Fibroblast of villous mesenchyme (primary cell): ENCODE results near the gene ACYP1. TPM values are rescaled to one million over a fixed set of nuclear protein-coding genes. Genes with fewer than 3 reads are reported as not detected.

Experiments used
- DNase-seq: peaks from one replicate; pipeline ENCODE4 v3.0.0-alpha.2; 2010; ENCODE audit warnings: low read depth
- H3K4me3 ChIP-seq: 2 replicates; pipeline ENCODE4 v1.5.1; 2011; ENCODE audit warnings: low read depth, mild to moderate bottlenecking, low read length
- total RNA-seq: library from RNA; depleted of rRNA; stranded (reverse); fragments of >200 nt; gene quantifications from 2 replicates; pipeline ENCODE4 v1.2.3, GENCODE V29; 2012
- TF ChIP-seq, protein P1 (sequence below): IDR thresholded peaks from 2 replicates; pipeline ENCODE4 v1.5.1; 2012; ENCODE audit warnings: low read depth, mild to moderate bottlenecking, low read length; ENCODE audit not compliant: insufficient read depth

ACYP1 gene
- total RNA-seq, 1 donor: 11.2 TPM

DNA sequence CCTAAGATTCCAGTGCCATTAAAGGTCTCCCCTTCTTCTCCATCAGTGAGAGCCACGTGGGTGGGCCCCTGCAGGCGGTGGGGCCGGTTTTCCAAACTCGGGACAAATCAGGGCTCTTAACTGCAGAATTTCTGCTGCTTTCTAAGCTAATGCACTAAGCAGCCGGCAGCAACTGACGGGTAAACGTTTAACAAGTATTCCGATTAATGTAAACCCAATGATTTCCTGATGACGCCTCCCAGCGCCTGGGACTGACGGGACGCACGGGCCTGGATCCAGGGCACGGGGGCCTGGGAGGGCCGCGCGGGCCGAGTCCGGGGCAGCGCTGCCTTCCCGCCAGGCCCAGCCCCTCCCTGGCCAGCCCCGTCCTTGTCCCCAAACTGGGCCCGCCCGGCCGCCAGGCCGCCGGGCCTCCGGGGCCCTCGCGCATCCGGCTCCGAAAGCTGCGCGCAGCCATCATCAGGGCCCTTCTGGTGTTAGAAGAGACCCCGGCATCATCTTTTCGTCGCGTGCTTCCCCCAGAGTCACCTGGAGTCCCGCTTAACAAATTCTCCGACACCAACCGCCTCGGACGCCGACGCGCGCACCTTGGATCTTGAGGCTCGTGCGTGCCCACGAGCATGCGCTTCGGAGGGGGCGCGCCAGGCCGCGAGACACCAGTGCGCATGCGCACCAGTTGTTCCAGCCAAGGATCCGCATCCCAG lies 12.8 kb downstream of the ACYP1 start, which contains the start of gene MLH3:
Gene MLH3, minus strand, starts transcription at position 616 of the 704 bp plus-strand sequence. CDS start 1,812 bp downstream, outside the sequence.
- TF ChIP-seq, protein P1, sequence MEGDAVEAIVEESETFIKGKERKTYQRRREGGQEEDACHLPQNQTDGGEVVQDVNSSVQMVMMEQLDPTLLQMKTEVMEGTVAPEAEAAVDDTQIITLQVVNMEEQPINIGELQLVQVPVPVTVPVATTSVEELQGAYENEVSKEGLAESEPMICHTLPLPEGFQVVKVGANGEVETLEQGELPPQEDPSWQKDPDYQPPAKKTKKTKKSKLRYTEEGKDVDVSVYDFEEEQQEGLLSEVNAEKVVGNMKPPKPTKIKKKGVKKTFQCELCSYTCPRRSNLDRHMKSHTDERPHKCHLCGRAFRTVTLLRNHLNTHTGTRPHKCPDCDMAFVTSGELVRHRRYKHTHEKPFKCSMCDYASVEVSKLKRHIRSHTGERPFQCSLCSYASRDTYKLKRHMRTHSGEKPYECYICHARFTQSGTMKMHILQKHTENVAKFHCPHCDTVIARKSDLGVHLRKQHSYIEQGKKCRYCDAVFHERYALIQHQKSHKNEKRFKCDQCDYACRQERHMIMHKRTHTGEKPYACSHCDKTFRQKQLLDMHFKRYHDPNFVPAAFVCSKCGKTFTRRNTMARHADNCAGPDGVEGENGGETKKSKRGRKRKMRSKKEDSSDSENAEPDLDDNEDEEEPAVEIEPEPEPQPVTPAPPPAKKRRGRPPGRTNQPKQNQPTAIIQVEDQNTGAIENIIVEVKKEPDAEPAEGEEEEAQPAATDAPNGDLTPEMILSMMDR: no peak
- peak within 1 kb of the TSS; percentile 64 for H3K4me3 ChIP-seq
- peak; percentile 73 for DNase-seq

DNA sequence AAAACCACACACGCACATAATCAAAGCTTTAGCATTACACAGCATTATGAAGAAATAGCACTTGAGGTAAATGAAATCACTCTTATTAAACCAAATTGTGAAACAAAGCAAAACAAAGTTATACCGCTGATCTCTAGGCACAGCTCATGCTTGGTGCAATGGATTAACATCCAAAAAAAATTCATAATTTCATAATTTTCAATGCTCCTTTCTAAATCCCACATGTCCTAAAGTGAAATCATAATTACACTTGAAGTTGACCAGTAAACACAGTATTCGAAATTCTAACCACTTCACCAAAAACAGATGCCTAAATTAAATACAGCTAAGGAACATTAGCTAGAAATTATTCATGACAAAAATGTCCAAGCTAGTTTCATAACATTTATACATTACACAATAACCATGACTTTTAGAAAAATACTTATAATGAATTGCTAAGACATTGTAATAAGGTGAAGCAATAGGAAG lies 14.1 kb downstream of the ACYP1 start:
- peak; percentile 59 for DNase-seq
- H3K4me3 ChIP-seq: no peak overlapping the region
- TF ChIP-seq, protein P1: no peak

DNA sequence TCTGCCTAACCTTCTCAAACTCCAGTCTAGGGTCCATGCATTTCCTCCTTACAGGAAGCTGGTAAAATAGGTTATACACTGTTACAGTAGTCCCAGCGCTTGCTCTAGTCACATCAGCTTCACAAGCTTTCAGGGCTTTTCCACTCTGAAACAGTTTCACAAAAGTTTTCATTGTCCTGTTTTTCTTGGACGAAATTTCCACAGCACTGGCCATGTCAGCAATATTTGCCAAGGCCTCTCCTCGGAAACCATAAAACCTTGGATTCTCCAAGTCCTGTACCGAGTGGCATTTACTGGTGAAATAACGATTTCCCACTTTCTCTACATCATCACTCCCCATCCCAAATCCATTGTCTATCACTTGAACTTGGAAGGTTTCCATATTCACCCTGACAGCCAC lies 14.7 kb downstream of the ACYP1 start:
- DNase-seq: no peak
- no peak overlapping the region for H3K4me3 ChIP-seq

DNA sequence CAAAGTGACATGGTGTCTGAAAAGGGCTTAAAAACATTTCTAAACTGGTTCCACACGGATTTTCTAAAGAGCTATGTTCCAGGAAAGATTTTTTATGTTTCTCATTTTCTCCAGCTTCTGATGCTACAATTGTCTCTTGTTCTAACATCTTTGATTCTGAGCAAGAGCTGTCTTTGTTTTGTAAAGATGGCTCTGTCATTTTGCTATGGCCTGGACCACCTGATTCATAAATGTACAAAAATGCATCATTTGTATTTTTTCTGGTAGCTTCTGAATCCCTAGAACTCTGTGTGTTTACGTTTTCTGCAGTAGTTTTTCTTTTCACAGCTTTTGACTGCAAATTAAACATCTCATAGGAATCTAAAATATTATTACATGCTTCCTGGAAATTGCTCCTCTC lies 15.7 kb downstream of the ACYP1 start:
- H3K4me3 ChIP-seq: no peak overlapping the region
- no peak for DNase-seq
- TF ChIP-seq, protein P1: no peak

More for the DNA sequence above, 14.7 kb downstream of the ACYP1 start:
- TF ChIP-seq, protein P1: no peak

DNA sequence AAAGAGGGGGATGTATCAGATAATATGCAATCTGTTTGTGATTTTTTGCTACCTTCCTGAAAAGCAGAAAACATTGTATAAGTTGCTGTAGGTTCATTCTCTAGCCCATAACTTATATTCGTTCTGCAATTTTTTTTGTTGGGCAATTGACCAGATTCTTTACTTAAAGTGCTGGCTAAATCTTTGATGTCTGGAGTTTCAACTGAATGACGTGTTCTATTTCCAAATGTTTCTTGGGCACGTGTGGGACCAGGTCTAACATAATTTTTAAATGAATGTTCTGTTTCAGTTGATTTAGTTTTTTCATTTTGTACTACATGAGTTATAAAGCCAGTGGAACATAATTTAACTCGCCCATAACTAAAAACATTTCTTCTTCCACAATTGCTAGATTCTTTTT lies 16.3 kb downstream of the ACYP1 start:
- TF ChIP-seq, protein P1: no peak
- no peak overlapping the region for H3K4me3 ChIP-seq
- no peak for DNase-seq

DNA sequence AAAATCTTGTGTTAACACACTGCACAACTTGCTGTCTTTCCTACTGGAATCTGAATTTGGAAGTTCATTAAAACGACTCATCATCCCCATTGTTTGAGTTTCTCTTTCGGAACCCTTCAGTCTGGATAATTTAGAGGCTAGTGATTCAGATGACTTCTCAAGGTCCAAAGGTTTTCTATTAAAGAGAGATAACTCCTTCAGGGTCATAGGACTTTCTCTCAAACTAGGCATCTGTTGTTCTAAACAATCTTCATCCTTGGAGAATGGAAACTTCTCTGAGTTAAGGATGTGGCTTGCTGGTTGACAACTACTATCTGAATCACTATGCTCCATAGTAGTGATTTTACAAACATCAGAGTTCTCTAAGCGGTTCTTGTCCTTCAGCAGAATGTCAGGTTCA lies 16.9 kb downstream of the ACYP1 start:
- H3K4me3 ChIP-seq: no peak overlapping the region
- DNase-seq: no peak
- TF ChIP-seq, protein P1: no peak

DNA sequence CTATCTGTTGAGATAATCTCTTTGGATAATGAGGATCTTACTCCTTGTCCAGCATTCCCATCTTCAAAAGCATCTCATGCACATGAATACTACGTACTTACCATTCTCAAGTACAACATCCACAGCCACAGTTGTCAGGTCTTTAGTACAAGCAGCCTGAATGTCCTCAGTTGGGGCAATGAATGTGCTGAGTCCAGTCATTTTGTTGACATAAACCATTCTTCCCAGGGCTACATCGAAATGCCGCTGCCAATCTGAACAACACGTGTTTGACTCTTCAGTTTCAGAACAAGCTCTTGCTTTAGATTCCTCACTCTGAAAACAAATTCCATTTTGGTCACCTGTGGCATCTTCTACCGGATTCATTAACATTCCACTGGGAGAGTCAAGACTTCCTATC lies 17.5 kb downstream of the ACYP1 start:
- H3K4me3 ChIP-seq: no peak overlapping the region
- TF ChIP-seq, protein P1: no peak
- no peak for DNase-seq
